A549 (cell line): ENCODE measurements around the gene EFTUD2. TPM values are rescaled to one million over a fixed set of nuclear protein-coding genes. Genes with fewer than 3 reads are reported as not detected.
A peak's percentile ranks its signal among the peaks of the same experiment; 100 is the strongest.

Experiments
- ATAC-seq, 2 experiments: fragments of 200-7000 bp in 1 of 2; fragments of >200 bp in 1 of 2; cut with Nextera tagmentation in 1 of 2; cut with Tn5 transposase in 1 of 2; 3 replicates each; pipeline versions ENCODE4 v1.8.0 to v1.9.1; 2018 to 2020; ENCODE audit warnings: mild to moderate bottlenecking in 1 of 2, moderate library complexity in 1 of 2
- CTCF ChIA-PET: fragments of 300-600 bp; sonication (Branson Sonifier 250); formaldehyde crosslinking; extraction: SDS; loops from one replicate; lab custom pipeline; 2021; ENCODE audit warnings: antibody characterized with exemption, inconsistent platforms; lab: Yijun Ruan, JAX
- POLR2A ChIA-PET: fragments of 350-600 bp; formaldehyde crosslinking; extraction: SDS; loops from one replicate; lab custom pipeline; 2021; ENCODE audit warnings: antibody characterized with exemption, inconsistent platforms; lab: Yijun Ruan, JAX
- DNase-seq, 2 experiments: peaks; one replicate each; pipeline versions ENCODE4 v3.0.0 to v3.0.0-alpha.2; 2011 to 2016; ENCODE audit warnings: low read depth in 1 of 2, low spot score in 1 of 2
- FAIRE-seq: peaks from 2 replicates; lab custom pipeline; 2011; peaks lifted over from hg19 to GRCh38; lab: Jason Lieb, UNC
- H3K27ac ChIP-seq, 2 experiments: fragments of >200 bp; sonication (Bioruptor Twin); formaldehyde crosslinking; 3 replicates each; pipeline ENCODE4 v1.5.1; 2016 to 2017
- H3K4me1 ChIP-seq: fragments of >200 bp; sonication (Bioruptor Twin); formaldehyde crosslinking; 3 replicates; pipeline ENCODE4 v1.6.1; 2016
- H3K4me2 ChIP-seq: fragments of >200 bp; sonication (Bioruptor Twin); formaldehyde crosslinking; 3 replicates; pipeline ENCODE4 v1.6.1; 2016
- H3K4me3 ChIP-seq: fragments of >200 bp; sonication (Bioruptor Twin); formaldehyde crosslinking; 3 replicates; pipeline ENCODE4 v1.5.1; 2016
- H3K9me3 ChIP-seq: fragments of >200 bp; sonication (Bioruptor Twin); formaldehyde crosslinking; 3 replicates; pipeline ENCODE4 v1.6.1; 2016
- CBX2 ChIP-seq: fragments of 200-600 bp; sonication (generic); IDR thresholded peaks from 2 replicates; pipeline ENCODE4 v1.6.1; 2016; ENCODE audit warnings: low read depth, mild to moderate bottlenecking, borderline replicate concordance
- CBX8 ChIP-seq: fragments of 200-600 bp; sonication (generic); IDR thresholded peaks from 2 replicates; pipeline ENCODE4 v1.6.1; 2016
- E2F6 ChIP-seq: IDR thresholded peaks from 2 replicates; pipeline ENCODE4 v1.6.1; 2012; ENCODE audit warnings: low read depth, borderline replicate concordance
- ELK1 ChIP-seq: fragments of 150-350 bp; IDR thresholded peaks from 2 replicates; pipeline ENCODE4 v1.6.1; 2014; ENCODE audit warnings: low read depth, mild to moderate bottlenecking, low read length
- FOSB ChIP-seq: fragments of 250-450 bp; sonication (Bioruptor Pico); IDR thresholded peaks from 2 replicates; pipeline ENCODE4 v1.5.0; 2020; ENCODE audit warnings: mild to moderate bottlenecking, moderate library complexity
- GATA3 ChIP-seq: IDR thresholded peaks from 2 replicates; pipeline ENCODE4 v1.6.1; 2012; ENCODE audit warnings: borderline replicate concordance
- HEYL ChIP-seq: fragments of 250-450 bp; sonication (Bioruptor Pico); IDR thresholded peaks from 2 replicates; pipeline ENCODE4 v1.8.0; 2021; ENCODE audit warnings: mild to moderate bottlenecking, moderate library complexity
- HMGXB4 ChIP-seq: fragments of 250-450 bp; sonication (Bioruptor Pico); IDR thresholded peaks from 2 replicates; pipeline ENCODE4 v1.5.0; 2021; ENCODE audit warnings: mild to moderate bottlenecking, moderate library complexity, borderline replicate concordance
- HOXB5 ChIP-seq: fragments of 250-450 bp; sonication (Bioruptor Pico); IDR thresholded peaks from 2 replicates; pipeline ENCODE4 v1.5.0; 2020; ENCODE audit warnings: mild to moderate bottlenecking, moderate library complexity
- MAFK ChIP-seq: fragments of 450-650 bp; IDR thresholded peaks from 2 replicates; pipeline ENCODE4 v1.6.1; 2014; ENCODE audit not compliant: partially characterized antibody
- MYC ChIP-seq: IDR thresholded peaks from 2 replicates; pipeline ENCODE4 v1.6.1; 2012; ENCODE audit warnings: mild to moderate bottlenecking, inconsistent platforms, low read length, improper control_type of control experiment, borderline replicate concordance
- PBX3 ChIP-seq: IDR thresholded peaks from 2 replicates; pipeline ENCODE4 v1.6.1; 2012
- PHF8 ChIP-seq: fragments of 200-600 bp; sonication (generic); IDR thresholded peaks from 2 replicates; pipeline ENCODE4 v1.6.1; 2016; ENCODE audit warnings: low read depth, mild to moderate bottlenecking, antibody characterized with exemption, moderate library complexity, borderline replicate concordance
- RAD21 ChIP-seq, 2 experiments: fragments of >200 bp in 1 of 2; sonication (Bioruptor Twin) in 1 of 2; formaldehyde crosslinking in 1 of 2; IDR thresholded peaks in 1 of 2; conservative IDR thresholded peaks in 1 of 2; 2 replicates in 1 of 2; 3 replicates in 1 of 2; pipeline ENCODE4 v1.6.1; 2012 to 2018; ENCODE audit warnings: inconsistent platforms in 1 of 2
- REST ChIP-seq: fragments of 200-600 bp; sonication (generic); IDR thresholded peaks from 2 replicates; pipeline ENCODE4 v1.6.1; 2016; ENCODE audit warnings: antibody characterized with exemption, mild to moderate bottlenecking, moderate library complexity
- RFX5 ChIP-seq: fragments of 450-650 bp; IDR thresholded peaks from 2 replicates; pipeline ENCODE4 v1.7.1; 2014; ENCODE audit warnings: antibody characterized with exemption, mild to moderate bottlenecking, moderate library complexity
- SMC3 ChIP-seq: fragments of >200 bp; sonication (Bioruptor Twin); formaldehyde crosslinking; IDR thresholded peaks from 3 replicates; pipeline ENCODE4 v1.6.1; 2018; ENCODE audit warnings: inconsistent platforms
- ZFP36 ChIP-seq: fragments of 450-650 bp; IDR thresholded peaks from 2 replicates; pipeline ENCODE4 v1.6.1; 2014; ENCODE audit warnings: borderline replicate concordance; ENCODE audit not compliant: partially characterized antibody
- ZNF302 ChIP-seq: fragments of 250-450 bp; sonication (Bioruptor Pico); IDR thresholded peaks from 2 replicates; pipeline ENCODE4 v1.9.0; 2021; ENCODE audit warnings: inconsistent platforms, mild to moderate bottlenecking, moderate library complexity
- ZSCAN20 ChIP-seq: fragments of 250-450 bp; sonication (Bioruptor Pico); IDR thresholded peaks from 2 replicates; pipeline ENCODE4 v1.8.0; 2022; ENCODE audit warnings: mild to moderate bottlenecking, moderate library complexity
- WGBS: methylation state at CpG from one replicate; pipeline ENCODE4 v1.1.6; 2017; ENCODE audit errors: missing lambda C conversion rate; 5-methylcytosine and 5-hydroxymethylcytosine counted together
- polyA plus RNA-seq, 4 experiments: library from polyadenylated mRNA; depleted of rRNA in 3 of 4; stranded (reverse); fragments of >200 nt; fragmentation: RNase III in 1 of 4; extraction: RNeasy Plus Mini Kit Qiagen cat#74134 plus additional on column Dnase treatment in 1 of 4; gene quantifications; 2 replicates in 3 of 4; 3 replicates in 1 of 4; pipeline ENCODE4 v1.2.3, GENCODE V29; 2011 to 2017

The EFTUD2 gene
- polyA plus RNA-seq, 2 of the 4 experiments (the other 2 are of a cell fraction): 224 to 353 TPM

- peak overlapping the region; percentile 85 for H3K4me2 ChIP-seq
- H3K4me1 ChIP-seq: peaks cover 48% of the 10 kb centered on the region
- ATAC-seq (peak; percentile 22 to 26; a peak in 2 of 6 replicates), DNase-seq (peak in 1 of 2 experiments; percentile 58), FAIRE-seq (peak; percentile 78)
- CTCF ChIA-PET: interaction anchor here (1.0 to 18.5 kb wide), 14 partner anchors 15 to 235 kb away, joined by 3 to 223 read pairs (median 6); partner anchors contain the start of genes ACBD4 and GFAP
- 24% methylated on average over 3 of the region's 3 CpGs for WGBS
- H3K4me3 ChIP-seq: no peak overlapping the region
- H3K27ac ChIP-seq: peak overlapping the region; percentile 87 to 96; a peak in 5 of 6 replicates
- POLR2A ChIA-PET: interaction anchor here (0.6 to 4.7 kb wide), 3 partner anchors 10 to 250 kb away, joined by 3 to 18 read pairs (median 5); no protein-coding TSS in a partner anchor
- no peak for TF ChIP-seq ZNF302 (CRISPR knock-in tag)
- TF ChIP-seq ZSCAN20: no peak
- no peak for TF ChIP-seq PHF8
- no peak for TF ChIP-seq RFX5
- no peak for TF ChIP-seq REST
- TF ChIP-seq HOXB5 (CRISPR knock-in tag): no peak
- TF ChIP-seq, all 56 proteins: peak for 0
- no peaks in the 10 kb centered on the region for H3K9me3 ChIP-seq
Measured at GRCh38 chr17:44900894-44901293, 1.6 kb upstream of the EFTUD2 start.

- no peak for ATAC-seq
- TF ChIP-seq PHF8: no peak
- no peak for TF ChIP-seq RAD21 (conservative IDR thresholded peaks at IDR 0.05 in 1 of 2, IDR thresholded peaks at IDR 0.05 in 1 of 2)
- TF ChIP-seq HEYL: no peak
- TF ChIP-seq E2F6: no peak
- no peak for TF ChIP-seq FOSB (CRISPR knock-in tag)
- TF ChIP-seq MAFK: no peak
- TF ChIP-seq ELK1: no peak
- H3K27ac ChIP-seq: peak overlapping the region; percentile 87 to 96
- peak; percentile 76 for FAIRE-seq
- DNase-seq: peak in 1 of 2 experiments; percentile 54
- peak overlapping the region; percentile 85 for H3K4me2 ChIP-seq
- H3K4me3 ChIP-seq: peak overlapping the region; percentile 65
- WGBS: under 1% methylated on average over 7 of the region's 7 CpGs
- H3K4me1 ChIP-seq: peaks cover 37% of the 10 kb centered on the region
- POLR2A ChIA-PET: interaction anchor here (1.0 to 4.7 kb wide), 8 partner anchors 9 to 163 kb away, joined by 3 to 18 read pairs (median 5); partner anchors contain the start of gene NMT1
- no peaks in the 10 kb centered on the region for H3K9me3 ChIP-seq
- CTCF ChIA-PET: interaction anchor here (0.8 to 18.5 kb wide), 12 partner anchors 9 to 201 kb away, joined by 3 to 223 read pairs (median 5); partner anchors contain the start of gene GFAP
Measured at GRCh38 chr17:44898768-44899073, 524 bp downstream of the EFTUD2 start.

GRCh38 chr17:44894642-44895041, 4.6 kb downstream of the EFTUD2 start:
- H3K4me1 ChIP-seq: peaks cover 24% of the 10 kb centered on the region
- WGBS: 97% methylated on average over 4 of the region's 4 CpGs
- ChIA-PET POLR2A (interaction anchor here (1.3 kb wide), 1 partner anchor 10 kb away, joined by 3 read pairs; no protein-coding TSS in a partner anchor), CTCF (interaction anchor here (0.6 to 18.5 kb wide), 6 partner anchors 12 to 309 kb away, joined by 3 to 223 read pairs (median 10); no protein-coding TSS in a partner anchor)
- FAIRE-seq (no peak), ATAC-seq (no peak), DNase-seq (no peak)
- H3K9me3 ChIP-seq: no peaks in the 10 kb centered on the region
- H3K4me3 ChIP-seq: no peak overlapping the region
- no peak overlapping the region for H3K4me2 ChIP-seq
- no peak overlapping the region for H3K27ac ChIP-seq
- no peak for TF ChIP-seq MYC
- no peak for TF ChIP-seq CBX2
- TF ChIP-seq ZFP36: no peak
- no peak for TF ChIP-seq PBX3
- no peak for TF ChIP-seq CBX8
- TF ChIP-seq ZNF302 (CRISPR knock-in tag): no peak
- TF ChIP-seq ELK1: no peak
- no peak for TF ChIP-seq SMC3
- TF ChIP-seq MAFK: no peak
- no peak for TF ChIP-seq E2F6
- TF ChIP-seq GATA3: no peak
- TF ChIP-seq FOSB (CRISPR knock-in tag): no peak
- TF ChIP-seq HMGXB4 (CRISPR knock-in tag): no peak
